H1 (cell line): Measurements from ENCODE around the gene COQ8A.

Experiments
- CEBPB ChIP-seq: IDR thresholded peaks from 2 replicates; pipeline ENCODE4 v1.6.1; 2012; ENCODE audit warnings: low read depth, low read length
- CTCF ChIP-seq, 3 experiments: IDR thresholded peaks; 1 replicate in 2 of 3; 2 replicates in 1 of 3; pipeline versions ENCODE4 v1.5.1 to v1.6.1; 2011; ENCODE audit warnings: low read length in 3 of 3, mild to moderate bottlenecking in 3 of 3, inconsistent platforms in 2 of 3, low read depth in 1 of 3, moderate library complexity in 1 of 3; ENCODE audit not compliant: insufficient read depth in 1 of 3; ENCODE audit errors: control extremely low read depth in 1 of 3
- POLR2A ChIP-seq, 2 experiments: IDR thresholded peaks; 1 replicate in 1 of 2; 2 replicates in 1 of 2; pipeline ENCODE4 v1.6.1; 2011; ENCODE audit warnings: low read depth in 2 of 2, low read length in 2 of 2, mild to moderate bottlenecking in 2 of 2; ENCODE audit errors: control extremely low read depth in 1 of 2
- POLR2AphosphoS5 ChIP-seq: IDR thresholded peaks from 2 replicates; pipeline ENCODE4 v1.6.1; 2011; ENCODE audit warnings: low read depth, low read length
- RAD21 ChIP-seq, 2 experiments: IDR thresholded peaks in 1 of 2; conservative IDR thresholded peaks in 1 of 2; 2 replicates each; pipeline ENCODE4 v1.6.1; 2011; ENCODE audit warnings: low read depth in 2 of 2, low read length in 2 of 2, improper control_type of control experiment in 1 of 2, inconsistent platforms in 1 of 2, mild to moderate bottlenecking in 1 of 2, moderate library complexity in 1 of 2
- SIN3A ChIP-seq, 2 experiments: IDR thresholded peaks in 1 of 2; conservative IDR thresholded peaks in 1 of 2; 2 replicates each; pipeline ENCODE4 v1.6.1; 2011 to 2012; ENCODE audit warnings: low read length in 2 of 2, improper control_type of control experiment in 1 of 2, low read depth in 1 of 2, mild to moderate bottlenecking in 1 of 2
- SP4 ChIP-seq: IDR thresholded peaks from 2 replicates; pipeline ENCODE4 v1.6.1; 2012; ENCODE audit warnings: low read length, inconsistent platforms
- SUZ12 ChIP-seq: fragments of 200-600 bp; sonication (generic); IDR thresholded peaks from 2 replicates; pipeline ENCODE4 v1.6.1; 2012; ENCODE audit warnings: mild to moderate bottlenecking, inconsistent platforms, low read length, moderate library complexity, mixed read lengths
- TEAD4 ChIP-seq: IDR thresholded peaks from 2 replicates; pipeline ENCODE4 v1.6.1; 2012; ENCODE audit warnings: low read depth, low read length, inconsistent platforms, mixed read lengths

- no peak for TF ChIP-seq TEAD4
- TF ChIP-seq SP4, result no peak
- no peak for TF ChIP-seq RAD21 (IDR thresholded peaks at IDR 0.05 in 1 of 2, conservative IDR thresholded peaks at IDR 0.05 in 1 of 2; ENCODE audit: low read depth in 2 of 2, low read length in 2 of 2)
- TF ChIP-seq CTCF (IDR thresholded peaks at IDR 0.05; ENCODE audit: control extremely low read depth in 1 of 3, insufficient read depth in 1 of 3, low read depth in 1 of 3, low read length in 3 of 3), result no peak
- no peak for TF ChIP-seq CEBPB
- TF ChIP-seq SUZ12, result no peak
- TF ChIP-seq POLR2A (IDR thresholded peaks at IDR 0.05; ENCODE audit: control extremely low read depth in 1 of 2, low read depth in 2 of 2, low read length in 2 of 2), result no peak
- no peak for TF ChIP-seq SIN3A (conservative IDR thresholded peaks at IDR 0.05 in 1 of 2, IDR thresholded peaks at IDR 0.05 in 1 of 2; ENCODE audit: low read depth in 1 of 2, low read length in 2 of 2)
- no peak for TF ChIP-seq POLR2AphosphoS5
Observed at GRCh38 chr1:226948996-226949395, 8.9 kb downstream of the COQ8A start.
